ENCODE data around the gene NR2F1-AS1.

Gene NR2F1-AS1

DNA sequence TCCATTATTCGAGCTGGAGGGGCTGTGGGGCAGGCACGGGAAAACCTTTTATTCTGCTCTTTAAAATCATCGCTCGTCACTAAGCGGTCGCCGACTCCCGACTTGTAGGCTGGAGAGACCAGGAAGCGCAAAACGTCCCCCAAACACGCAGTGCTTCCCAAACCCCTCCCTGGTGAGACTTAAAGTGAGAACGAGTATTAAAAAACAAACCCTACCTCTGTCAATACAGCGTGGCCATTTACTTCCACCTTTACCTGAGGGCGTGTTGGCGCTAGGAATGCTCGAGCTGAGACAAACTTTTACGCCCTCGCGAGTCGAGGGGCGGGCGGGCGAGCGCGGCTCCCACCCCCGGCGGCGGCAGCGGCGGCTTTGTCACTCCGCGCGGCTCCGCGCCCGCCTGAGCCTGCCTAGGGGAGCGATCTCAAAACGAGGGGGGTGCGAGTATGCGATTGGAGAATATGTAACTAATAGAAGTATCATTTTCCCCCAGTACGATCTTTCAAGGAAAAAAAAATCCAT, at the start of gene NR2F1-AS1:
Gene NR2F1-AS1, minus strand, starts transcription at position 293 of the 519 bp plus-strand sequence.
- in situ Hi-C loops (cut with MboI; ENCODE audit: low sequenced_read_pairs), result loop anchor here (25.0 kb wide), 1 partner anchor 231 kb away; no protein-coding TSS in a partner anchor

- in situ Hi-C loops (cut with MboI; ENCODE audit: low sequenced_read_pairs), result no loop called here
Measured at GRCh38 chr5:93626801-93627200, 45.8 kb upstream of the NR2F1-AS1 start.

GRCh38 chr5:93623153-93623552, 42.1 kb upstream of the NR2F1-AS1 start:
- in situ Hi-C loops (cut with MboI; ENCODE audit: low sequenced_read_pairs), result no loop called here

GRCh38 chr5:93622240-93622885, 41.3 kb upstream of the NR2F1-AS1 start:
- in situ Hi-C loops (cut with MboI; ENCODE audit: low sequenced_read_pairs), result no loop called here

- in situ Hi-C loops (cut with MboI; ENCODE audit: low sequenced_read_pairs), result no loop called here
Measured at GRCh38 chr5:93621327-93621798, 40.3 kb upstream of the NR2F1-AS1 start.

DNA sequence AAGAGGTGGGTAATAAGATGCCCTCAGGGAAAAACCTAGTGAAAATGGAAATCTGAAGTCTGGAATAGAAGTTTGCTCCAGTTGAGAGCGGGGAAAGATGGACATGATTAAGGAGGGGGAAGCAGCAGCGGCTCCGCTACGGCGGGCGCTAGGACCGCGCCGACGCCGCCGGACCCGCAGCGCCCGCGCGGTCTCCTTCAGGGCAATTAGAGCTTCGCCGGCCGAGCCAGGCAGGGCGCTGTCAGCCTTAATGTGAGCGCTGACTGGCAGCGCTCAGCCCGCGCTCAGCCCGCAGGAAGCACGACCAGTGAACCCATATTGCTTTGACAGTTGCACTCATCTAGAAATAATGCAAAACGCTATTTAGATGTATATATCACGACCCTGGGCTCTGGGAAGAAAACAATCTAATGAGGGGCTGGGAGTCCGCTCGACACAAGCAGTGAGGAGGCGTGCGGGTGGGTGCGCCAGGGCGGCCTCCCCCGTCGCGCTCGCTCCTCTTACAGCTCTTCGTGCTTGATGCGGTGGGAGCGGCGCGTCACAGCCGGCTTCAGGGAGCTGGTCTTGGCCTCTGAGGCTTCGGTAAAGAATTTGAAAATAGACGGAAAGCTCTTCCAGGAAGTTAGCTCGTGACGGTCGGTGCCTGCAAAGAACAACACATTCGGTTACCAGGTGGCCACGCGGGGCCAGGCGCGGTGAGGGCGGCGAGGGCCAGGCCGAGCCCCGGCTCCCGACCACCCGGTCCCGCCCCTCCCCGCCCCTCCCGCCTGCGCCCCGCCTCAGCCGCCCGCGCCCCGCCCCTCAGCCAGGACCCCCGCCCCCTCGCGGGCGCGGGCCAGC, 39.7 kb upstream of the NR2F1-AS1 start:
- in situ Hi-C loops (cut with MboI; ENCODE audit: low sequenced_read_pairs), result no loop called here

DNA sequence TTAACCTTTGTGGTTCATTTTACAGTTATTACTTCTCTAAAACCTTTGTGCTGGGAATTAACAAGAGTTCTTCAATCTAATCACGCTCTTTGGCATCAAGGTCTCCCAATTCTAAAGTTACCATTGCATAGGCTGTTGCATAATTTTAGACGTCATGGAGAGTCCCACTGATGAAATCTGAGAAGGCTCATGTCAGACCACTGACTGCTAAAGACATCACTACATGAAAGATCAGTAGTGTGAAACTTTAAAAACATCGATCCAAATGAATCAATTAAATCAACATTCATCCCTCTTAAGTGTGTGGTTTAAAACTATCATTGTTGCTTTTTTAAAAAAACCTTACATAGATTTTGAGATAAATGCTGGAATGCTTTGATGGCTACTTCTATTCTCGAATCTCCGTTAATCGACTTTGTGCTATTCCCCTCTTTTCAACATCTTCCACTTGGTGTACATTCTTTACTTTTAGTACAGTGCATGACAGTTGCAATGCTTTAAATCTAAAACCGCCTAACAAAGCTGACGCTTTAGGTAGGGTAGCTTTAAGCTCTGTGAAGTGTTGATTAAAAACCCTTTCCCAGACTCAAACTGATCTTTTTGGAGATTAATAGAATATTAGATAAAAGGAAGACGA, 35.6 kb upstream of the NR2F1-AS1 start:
- in situ Hi-C loops (cut with MboI; ENCODE audit: low sequenced_read_pairs), result no loop called here

- in situ Hi-C loops (cut with MboI; ENCODE audit: low sequenced_read_pairs), result no loop called here
Measured at GRCh38 chr5:93612855-93613243, 31.8 kb upstream of the NR2F1-AS1 start.

DNA sequence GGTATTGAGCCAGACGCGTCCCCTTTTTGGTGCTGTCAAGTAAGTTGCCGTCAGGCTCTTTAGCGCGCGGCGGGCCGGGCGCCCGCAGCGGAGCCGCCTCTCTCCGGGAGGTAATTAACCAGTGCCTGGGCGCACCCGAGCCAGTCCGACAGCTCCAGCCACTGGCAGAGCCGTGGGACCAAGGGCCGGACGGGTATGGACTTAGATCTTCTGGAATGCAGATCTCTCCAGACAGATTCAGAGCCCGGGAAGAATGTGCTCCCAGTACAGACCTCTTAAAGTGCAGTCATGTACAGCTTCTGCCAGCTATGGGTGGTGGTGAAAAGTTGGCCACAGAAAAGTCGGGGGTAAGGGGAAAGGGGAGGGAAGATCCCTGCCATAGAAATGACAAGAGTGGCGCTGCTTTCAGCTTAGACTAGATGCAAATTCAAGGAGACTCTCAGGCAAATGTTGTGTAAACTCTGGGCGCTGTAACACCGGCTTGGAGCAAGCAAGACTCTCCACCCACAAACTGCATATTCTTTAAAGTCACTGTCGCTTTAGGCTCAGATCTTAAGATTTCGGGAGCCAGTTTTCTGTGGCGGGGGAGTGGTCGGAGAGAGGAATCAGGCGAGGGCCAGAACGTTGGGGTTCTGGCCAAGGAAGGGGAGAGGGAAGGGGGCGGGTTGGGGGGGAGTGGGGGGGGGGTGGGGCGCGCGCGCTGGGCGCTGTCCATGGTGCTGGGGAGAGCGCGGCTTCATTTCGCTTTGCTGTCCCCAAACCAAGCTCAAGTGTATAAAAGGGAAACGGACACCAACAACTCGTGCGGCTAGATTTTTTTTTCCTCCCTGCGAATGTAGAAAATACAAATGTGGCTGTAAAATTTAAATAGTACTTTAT, 31.2 kb upstream of the NR2F1-AS1 start:
- in situ Hi-C loops (cut with MboI; ENCODE audit: low sequenced_read_pairs), result no loop called here

GRCh38 chr5:93611273-93611975, 30.4 kb upstream of the NR2F1-AS1 start:
- in situ Hi-C loops (cut with MboI; ENCODE audit: low sequenced_read_pairs), result no loop called here

- in situ Hi-C loops (cut with MboI; ENCODE audit: low sequenced_read_pairs), result no loop called here
Measured at GRCh38 chr5:93610581-93611272, 29.7 kb upstream of the NR2F1-AS1 start.

- in situ Hi-C loops (cut with MboI; ENCODE audit: low sequenced_read_pairs), result no loop called here
Measured at GRCh38 chr5:93609762-93610161, 28.7 kb upstream of the NR2F1-AS1 start.

GRCh38 chr5:93608855-93609254, 27.8 kb upstream of the NR2F1-AS1 start:
- in situ Hi-C loops (cut with MboI; ENCODE audit: low sequenced_read_pairs), result no loop called here

GRCh38 chr5:93607367-93608258, 26.6 kb upstream of the NR2F1-AS1 start:
- in situ Hi-C loops (cut with MboI; ENCODE audit: low sequenced_read_pairs), result no loop called here

DNA sequence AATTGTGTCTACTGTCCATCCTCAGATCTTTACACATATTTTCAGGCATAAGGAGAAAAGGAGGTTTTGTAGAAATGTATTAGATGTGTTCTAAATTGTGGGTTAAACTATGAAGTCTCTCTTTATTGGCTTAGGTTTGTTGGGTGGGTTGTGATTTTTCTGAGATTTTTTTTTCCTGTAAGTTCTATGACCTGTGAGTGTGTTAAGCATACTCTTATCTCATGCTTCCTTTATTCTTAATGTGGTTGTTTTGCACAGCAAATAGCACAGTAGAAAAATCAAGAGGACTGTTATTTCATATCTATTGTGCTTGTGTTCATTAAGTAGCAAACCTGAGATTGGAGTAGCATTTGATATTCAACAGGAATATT, 25.3 kb upstream of the NR2F1-AS1 start:
- in situ Hi-C loops (cut with MboI; ENCODE audit: low sequenced_read_pairs), result no loop called here

DNA sequence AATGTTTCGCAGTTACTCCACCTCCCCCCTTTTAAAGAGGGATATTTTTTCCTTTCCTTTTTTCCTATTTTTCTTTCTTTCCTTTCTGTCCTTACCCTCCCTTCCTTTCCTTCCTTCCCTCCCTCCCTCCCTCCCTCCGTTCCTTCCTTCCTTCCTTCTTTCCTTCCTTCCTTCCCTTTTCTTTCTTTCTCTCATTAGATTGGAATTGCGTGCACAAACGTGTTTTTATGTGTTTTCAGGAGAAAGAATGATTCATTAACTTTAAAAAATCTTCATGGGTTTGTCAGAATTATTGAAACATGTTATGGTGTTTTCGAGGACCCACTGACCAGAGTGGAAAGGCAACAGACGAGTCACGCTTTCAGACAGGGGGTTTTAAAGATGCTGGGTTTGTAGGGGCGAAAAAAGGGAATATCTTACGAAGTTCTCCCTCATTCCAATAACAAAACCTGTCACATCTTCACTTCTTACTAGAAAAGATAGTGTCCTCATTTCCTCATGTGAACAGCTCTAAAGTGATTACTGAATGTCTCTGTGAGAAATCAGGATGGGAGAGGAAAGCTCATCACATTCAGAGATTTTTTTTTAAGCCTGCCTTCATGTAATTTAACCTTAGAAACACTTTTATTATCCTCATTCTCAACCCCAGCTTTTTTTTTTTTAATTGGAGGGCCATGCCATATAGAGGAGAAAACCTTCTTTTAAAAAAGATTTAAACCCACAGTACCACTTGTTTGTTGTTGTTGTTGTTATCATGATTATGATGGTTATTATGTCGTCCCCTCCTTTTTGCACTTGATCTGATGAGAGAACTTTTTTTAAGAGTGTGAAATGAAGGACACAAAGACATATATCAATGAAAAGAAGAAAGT, 23.9 kb upstream of the NR2F1-AS1 start:
- in situ Hi-C loops (cut with MboI; ENCODE audit: low sequenced_read_pairs), result no loop called here
